Activated T-cell treated with anti-CD3 and anti-CD28 coated beads for 48 hours (primary cell): ENCODE results near the gene GPSM1.

Experiments used
- DNase-seq: peaks from one replicate; pipeline ENCODE4 v3.0.0-alpha.2; 2020; ENCODE audit warnings: low read depth

The GPSM1 gene

DNA sequence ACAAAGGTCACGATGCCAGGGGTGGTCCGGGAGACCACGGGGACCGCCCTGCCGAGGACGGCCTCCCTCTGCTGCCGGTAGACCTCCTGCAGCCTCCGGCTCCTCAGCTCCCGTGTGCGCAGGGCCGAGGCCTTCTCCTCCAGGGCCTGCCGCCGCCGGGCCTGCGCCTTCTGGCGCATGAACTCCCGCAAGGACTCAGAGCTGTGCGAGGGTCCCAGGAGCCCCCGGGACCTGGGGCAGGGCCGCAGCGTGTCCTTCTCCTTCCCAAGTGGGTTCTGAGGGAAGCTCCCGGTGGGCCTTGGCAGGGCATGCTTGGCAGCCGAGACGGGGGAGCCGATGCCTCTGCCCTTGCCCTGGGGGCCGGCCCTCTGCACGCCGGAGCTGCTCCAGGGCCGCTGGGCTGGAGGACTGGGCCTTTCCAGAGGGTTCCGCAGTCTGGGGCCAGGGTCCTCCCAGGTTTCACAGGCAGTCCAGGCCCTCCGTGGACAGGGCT lies 36.8 kb upstream of the GPSM1 start:
- DNase-seq: no peak

DNA sequence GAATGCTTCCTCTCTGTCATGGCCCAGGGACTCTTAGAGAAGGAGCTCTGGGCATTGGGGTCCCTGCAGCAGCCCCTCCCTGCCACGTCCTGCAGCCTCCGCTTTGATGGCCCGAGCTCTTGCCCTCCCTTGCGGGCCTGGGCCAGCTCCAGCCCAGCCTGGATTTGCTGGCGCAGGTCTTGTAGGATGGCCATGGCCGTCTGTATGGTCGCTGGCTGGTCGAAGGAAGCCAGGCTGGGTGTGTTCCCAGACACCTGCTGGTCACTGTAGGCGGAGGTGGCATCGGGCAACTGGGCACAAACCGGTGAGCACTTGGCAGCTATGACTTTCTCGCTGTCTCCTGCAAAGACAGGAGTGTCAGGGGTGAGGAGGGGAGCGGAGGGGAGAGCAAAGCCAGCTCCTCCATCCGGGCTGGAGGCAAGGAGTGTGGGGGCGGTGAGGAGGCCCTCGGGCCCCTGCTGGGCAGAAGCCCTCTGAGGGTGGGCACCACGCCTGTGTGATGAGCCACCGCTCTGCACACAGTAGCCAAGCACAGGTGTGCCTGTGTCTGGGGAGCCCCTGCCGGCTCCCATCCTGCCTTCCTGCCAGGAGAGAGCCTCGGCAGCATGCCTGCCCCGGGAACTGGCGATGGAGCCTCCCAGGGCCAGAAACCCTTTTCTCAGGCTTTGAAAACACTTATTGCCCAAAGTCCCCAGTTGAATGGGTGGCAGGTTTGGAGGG lies 35.9 kb upstream of the GPSM1 start:
- no peak for DNase-seq

GRCh38 chr9:136292026-136292538 lies 35.3 kb upstream of the GPSM1 start:
- DNase-seq: no peak

GRCh38 chr9:136292591-136293448 lies 34.5 kb upstream of the GPSM1 start:
- no peak for DNase-seq

GRCh38 chr9:136293476-136294077 lies 33.8 kb upstream of the GPSM1 start:
- DNase-seq: no peak

DNA sequence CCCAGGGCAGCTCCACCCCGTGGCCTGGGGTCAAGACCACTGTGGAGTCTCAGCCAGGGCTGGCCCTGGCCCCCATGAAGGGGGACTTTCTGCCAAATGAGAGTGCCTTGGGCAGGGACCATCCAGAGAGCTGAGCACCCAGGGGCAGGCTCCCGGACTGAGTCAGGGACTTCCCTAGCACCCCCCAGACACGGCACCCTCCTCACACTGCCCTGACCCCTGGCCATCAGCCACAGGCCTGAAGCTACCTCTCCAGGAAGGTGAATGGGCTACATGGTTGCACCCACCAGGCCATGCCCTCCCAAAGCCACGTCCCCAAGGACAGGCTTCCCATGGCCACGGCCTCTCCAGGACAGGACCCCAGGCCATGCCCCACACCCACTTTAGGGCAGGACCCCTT lies 32.9 kb upstream of the GPSM1 start:
- DNase-seq: no peak

- DNase-seq: no peak
Measured at GRCh38 chr9:136295055-136295454, 32.3 kb upstream of the GPSM1 start.

GRCh38 chr9:136295542-136296433 lies 31.6 kb upstream of the GPSM1 start:
- no peak for DNase-seq

DNA sequence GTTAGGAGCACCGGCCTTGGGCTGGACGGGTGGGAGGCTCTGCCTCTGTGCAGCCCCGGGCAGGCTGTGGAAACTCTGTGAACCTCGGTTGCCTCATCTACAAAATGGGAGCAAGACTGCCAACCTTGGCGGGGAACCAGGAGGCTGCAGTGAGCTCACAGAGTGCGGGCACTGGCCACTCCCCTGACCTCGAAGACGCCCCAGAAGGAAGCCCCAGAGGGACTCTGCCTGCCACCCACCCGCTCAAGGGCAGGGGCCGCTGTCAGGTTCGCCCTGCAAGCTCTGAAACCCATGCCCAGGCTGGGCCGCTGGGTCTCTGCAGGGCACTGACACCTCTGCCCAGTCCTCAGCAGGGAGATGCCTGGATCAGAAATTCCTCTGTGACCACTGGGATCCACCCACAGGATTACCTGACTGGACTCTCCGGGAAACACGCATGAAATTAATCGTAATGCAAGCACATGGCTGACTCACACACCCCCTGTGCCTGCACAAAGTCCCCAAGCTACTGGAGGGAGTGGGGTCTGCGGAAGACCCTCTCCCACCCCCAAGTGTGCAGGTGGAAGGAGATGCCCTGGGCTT lies 30.8 kb upstream of the GPSM1 start:
- DNase-seq: no peak

DNA sequence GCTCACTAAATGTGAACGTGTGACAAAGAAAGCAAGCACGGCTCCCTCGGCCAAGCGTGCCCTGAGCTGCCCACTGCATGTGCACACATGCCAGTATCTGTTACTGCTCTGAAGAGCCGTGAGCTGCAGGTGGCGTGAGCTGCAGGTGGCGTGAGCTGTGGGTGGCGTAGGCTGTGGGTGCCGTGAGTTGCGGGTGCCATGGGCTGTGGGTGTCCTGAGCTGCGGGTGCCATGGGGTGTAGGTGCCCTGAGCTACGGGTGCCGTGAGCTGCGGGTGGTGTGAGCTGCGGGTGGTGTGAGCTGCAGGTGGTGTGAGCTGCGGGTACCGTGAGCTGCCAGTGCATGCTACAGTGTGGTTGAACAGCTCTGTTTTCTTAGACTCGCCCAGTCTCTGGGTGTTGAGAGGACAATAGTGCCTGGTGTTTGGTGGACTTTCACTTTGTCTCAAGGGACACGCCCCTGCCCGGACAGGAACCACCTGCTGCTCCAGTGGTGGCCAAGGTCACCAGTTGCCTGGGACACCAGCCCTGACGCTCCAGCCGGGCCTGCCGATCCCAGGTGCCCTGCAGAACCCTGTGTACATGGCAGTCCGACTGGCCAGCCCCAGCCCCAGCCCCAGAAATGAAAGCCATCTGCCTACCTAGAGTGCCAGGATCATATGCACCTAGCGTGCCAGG lies 30.2 kb upstream of the GPSM1 start:
- DNase-seq: no peak

- no peak for DNase-seq
Measured at GRCh38 chr9:136297766-136298735, 29.3 kb upstream of the GPSM1 start.

DNA sequence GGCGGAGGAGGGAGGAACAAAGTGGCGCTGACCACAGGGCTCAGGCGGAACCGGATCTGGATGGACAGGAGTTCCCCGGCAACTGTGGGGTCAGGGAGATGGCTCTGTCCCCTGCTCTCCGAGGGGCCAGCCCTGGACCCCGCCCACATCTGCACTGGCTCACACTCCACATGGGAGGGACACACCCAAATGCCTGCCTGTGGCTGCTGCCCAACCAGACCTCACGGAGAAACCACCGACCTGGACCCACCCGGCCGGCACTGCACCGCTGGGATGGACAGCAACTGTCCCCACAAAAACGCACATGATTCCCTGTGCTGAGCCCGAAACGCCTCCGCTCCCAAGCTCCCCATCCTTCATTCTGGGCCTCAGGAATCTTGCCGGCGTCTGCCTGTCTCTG lies 28.2 kb upstream of the GPSM1 start:
- no peak for DNase-seq

DNA sequence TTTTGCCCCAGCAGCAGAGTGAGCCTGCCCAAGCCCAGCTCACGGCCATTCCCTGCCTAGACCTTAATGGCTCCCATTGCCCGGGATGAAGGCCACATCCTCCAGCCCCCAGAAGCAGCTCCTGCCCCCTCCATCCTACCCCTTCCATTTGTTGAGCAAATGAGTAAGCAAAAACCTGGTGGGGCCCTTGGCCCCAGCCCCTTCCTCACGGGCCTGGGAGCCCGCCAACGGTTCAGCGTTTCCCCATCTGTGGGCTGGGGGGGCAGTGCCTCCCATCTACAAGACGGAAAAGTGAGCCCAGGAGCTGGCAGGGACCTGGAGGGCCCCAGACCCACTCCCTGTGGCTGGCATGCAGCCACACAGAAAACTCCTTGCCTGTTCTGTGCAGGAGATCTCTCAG lies 27.8 kb upstream of the GPSM1 start:
- no peak for DNase-seq

DNA sequence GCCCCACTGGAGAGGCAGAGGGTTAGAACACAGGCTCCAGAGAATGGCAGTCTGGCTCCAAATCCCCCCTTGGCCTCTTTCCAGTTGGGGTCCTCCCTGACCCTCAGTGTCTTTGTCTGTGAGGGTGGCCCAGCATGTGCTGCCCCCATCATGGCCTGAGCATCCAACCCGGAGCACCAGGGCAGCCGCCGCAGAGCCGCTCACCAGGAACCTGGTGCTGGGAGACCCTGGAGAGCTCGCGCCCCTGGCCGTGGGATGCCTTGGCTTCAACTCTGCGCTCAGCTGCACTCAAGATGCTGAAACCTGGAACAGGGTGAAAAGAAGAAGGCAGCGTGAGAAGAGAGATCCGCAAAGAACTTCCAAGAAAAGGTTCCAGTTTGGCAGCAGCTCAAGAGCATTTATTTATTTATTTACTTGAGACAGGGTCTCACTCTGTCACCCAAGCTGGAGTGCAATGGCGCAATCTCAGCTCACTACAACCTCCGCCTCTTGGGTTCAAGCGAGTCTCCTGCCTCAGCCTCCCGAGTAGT lies 27.3 kb upstream of the GPSM1 start:
- DNase-seq: no peak

- no peak for DNase-seq
Measured at GRCh38 chr9:136300866-136301265, 26.5 kb upstream of the GPSM1 start.

DNA sequence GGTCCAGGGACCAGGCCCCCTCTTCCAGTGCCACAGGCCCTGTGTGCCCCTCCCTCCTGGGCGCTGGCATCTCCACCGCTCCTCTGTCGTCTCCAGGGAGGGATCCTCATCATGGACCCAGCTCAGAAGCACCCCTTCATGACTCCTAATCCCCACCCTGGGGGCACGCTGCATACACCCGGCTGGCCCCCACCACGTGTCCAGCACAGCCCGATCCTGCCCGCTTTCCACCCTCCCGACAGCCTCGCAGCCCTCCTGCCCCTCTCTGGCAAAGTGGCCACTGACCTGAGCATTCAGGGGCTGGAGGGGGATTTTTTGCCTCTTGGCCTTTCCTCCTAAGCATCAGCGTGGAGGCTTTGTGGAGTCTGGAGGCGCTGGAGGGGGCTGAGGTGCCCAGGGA lies 24.8 kb upstream of the GPSM1 start:
- no peak for DNase-seq

- no peak for DNase-seq
Measured at GRCh38 chr9:136303066-136303824, 24.1 kb upstream of the GPSM1 start.

DNA sequence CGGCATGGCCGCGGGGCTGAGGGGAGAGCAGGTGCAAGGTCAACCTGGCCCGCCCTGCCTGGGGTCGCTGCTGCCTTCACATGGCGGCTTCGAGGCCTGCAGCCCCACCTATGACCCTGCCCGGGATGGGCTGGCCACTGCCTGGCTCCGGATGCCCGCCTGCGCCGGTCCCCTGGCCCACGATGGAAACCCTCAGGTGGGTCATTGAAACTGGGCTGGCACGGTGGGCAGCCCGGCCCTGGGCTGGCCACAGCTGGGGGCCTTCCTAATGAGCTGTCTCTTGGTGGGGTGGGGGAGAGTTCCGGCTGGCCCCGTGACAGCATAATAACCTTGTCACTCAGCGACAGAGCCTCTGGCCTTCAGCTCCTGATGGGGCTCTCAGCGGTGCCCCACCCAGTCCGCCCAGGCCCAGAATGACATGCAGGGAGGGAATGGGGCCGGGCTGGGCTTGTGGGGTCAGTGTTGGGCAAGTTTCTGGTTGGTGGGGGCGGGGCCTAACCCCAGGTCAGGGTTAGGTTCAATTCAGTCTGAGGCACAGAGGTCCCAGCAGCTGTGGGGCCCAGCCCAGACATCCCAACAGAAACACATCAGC lies 23.4 kb upstream of the GPSM1 start, which contains the start of gene CCDC187:
Gene CCDC187, minus strand, starts transcription at position 270 of the 592 bp plus-strand sequence. Its CDS starts 264 bp downstream, at position 6.
- no peak for DNase-seq
